ENCODE results near the gene ZNF526. TPM values are rescaled to one million over a fixed set of nuclear protein-coding genes. Genes with fewer than 3 reads are reported as not detected.
A peak's percentile ranks its signal among the peaks of the same experiment; 100 is the strongest.

Gene ZNF526
- total RNA-seq, 1 donor from 2014 or later, result 11.1 TPM

GRCh38 chr19:42191330-42191729 is 28.8 kb upstream of the ZNF526 start:
- DNase-seq (ENCODE audit: low read depth), result no peak
- H3K4me3 ChIP-seq (ENCODE audit: low read depth, low read length), result no peak overlapping the region
- FAIRE-seq, result no peak
- no peaks in the 10 kb centered on the region for H3K27me3 ChIP-seq (ENCODE audit: control insufficient read depth, insufficient read depth, low read length)
- TF ChIP-seq, protein P1, sequence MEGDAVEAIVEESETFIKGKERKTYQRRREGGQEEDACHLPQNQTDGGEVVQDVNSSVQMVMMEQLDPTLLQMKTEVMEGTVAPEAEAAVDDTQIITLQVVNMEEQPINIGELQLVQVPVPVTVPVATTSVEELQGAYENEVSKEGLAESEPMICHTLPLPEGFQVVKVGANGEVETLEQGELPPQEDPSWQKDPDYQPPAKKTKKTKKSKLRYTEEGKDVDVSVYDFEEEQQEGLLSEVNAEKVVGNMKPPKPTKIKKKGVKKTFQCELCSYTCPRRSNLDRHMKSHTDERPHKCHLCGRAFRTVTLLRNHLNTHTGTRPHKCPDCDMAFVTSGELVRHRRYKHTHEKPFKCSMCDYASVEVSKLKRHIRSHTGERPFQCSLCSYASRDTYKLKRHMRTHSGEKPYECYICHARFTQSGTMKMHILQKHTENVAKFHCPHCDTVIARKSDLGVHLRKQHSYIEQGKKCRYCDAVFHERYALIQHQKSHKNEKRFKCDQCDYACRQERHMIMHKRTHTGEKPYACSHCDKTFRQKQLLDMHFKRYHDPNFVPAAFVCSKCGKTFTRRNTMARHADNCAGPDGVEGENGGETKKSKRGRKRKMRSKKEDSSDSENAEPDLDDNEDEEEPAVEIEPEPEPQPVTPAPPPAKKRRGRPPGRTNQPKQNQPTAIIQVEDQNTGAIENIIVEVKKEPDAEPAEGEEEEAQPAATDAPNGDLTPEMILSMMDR (IDR thresholded peaks at IDR 0.05; ENCODE audit: insufficient read depth, low read length, severe bottlenecking), result no peak
- H3K36me3 ChIP-seq (ENCODE audit: control insufficient read depth, insufficient read depth, low read length), result no peaks in the 10 kb centered on the region

GRCh38 chr19:42191855-42192254 is 28.3 kb upstream of the ZNF526 start:
- FAIRE-seq, result peak; percentile 89
- Histone ChIP-seq H3K4me3 (ENCODE audit: low read depth, low read length) (no peak overlapping the region), H3K36me3 (ENCODE audit: control insufficient read depth, insufficient read depth, low read length) (no peaks in the 10 kb centered on the region), H3K27me3 (ENCODE audit: control insufficient read depth, insufficient read depth, low read length) (no peaks in the 10 kb centered on the region)
- TF ChIP-seq, protein P1 (IDR thresholded peaks at IDR 0.05; ENCODE audit: insufficient read depth, low read length, severe bottlenecking), result no peak
- DNase-seq (ENCODE audit: low read depth), result peak; percentile 98

DNA sequence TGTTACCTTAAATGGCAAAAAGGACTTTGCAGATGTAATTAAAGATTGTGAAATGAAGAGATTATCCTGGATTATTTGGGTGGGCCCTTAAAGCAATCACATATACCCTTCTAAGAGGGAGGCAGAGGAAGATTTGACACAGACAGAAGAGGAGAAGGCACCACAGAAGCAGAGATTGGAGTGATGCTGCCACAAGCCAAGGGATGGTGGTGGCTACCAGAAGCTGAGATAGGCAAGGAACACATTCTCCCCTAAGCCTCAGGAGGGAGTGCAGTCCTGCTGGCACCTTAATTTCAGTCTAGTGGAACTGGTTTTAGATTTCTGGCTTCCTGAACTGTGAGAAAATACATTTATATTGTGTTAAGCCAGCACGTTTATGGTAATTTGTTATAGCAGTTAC is 26.8 kb upstream of the ZNF526 start:
- TF ChIP-seq, protein P1 (IDR thresholded peaks at IDR 0.05; ENCODE audit: insufficient read depth, low read length, severe bottlenecking), result no peak
- peaks cover 3% of the 10 kb centered on the region for H3K36me3 ChIP-seq (ENCODE audit: control insufficient read depth, insufficient read depth, low read length)
- no peak overlapping the region for H3K4me3 ChIP-seq (ENCODE audit: low read depth, low read length)
- no peaks in the 10 kb centered on the region for H3K27me3 ChIP-seq (ENCODE audit: control insufficient read depth, insufficient read depth, low read length)
- DNase-seq (ENCODE audit: low read depth) (no peak), FAIRE-seq (no peak)

GRCh38 chr19:42193706-42194105 is 26.4 kb upstream of the ZNF526 start:
- Histone ChIP-seq H3K36me3 (ENCODE audit: control insufficient read depth, insufficient read depth, low read length) (peaks cover 5% of the 10 kb centered on the region), H3K4me3 (ENCODE audit: low read depth, low read length) (no peak overlapping the region), H3K27me3 (ENCODE audit: control insufficient read depth, insufficient read depth, low read length) (no peaks in the 10 kb centered on the region)
- TF ChIP-seq, protein P1 (IDR thresholded peaks at IDR 0.05; ENCODE audit: insufficient read depth, low read length, severe bottlenecking), result no peak
- FAIRE-seq (no peak), DNase-seq (ENCODE audit: low read depth) (no peak)

- TF ChIP-seq, protein P1 (IDR thresholded peaks at IDR 0.05; ENCODE audit: insufficient read depth, low read length, severe bottlenecking), result no peak
- DNase-seq (ENCODE audit: low read depth), result no peak
- Histone ChIP-seq H3K27me3 (ENCODE audit: control insufficient read depth, insufficient read depth, low read length) (no peaks in the 10 kb centered on the region), H3K4me3 (ENCODE audit: low read depth, low read length) (no peak overlapping the region), H3K36me3 (ENCODE audit: control insufficient read depth, insufficient read depth, low read length) (peaks cover 10% of the 10 kb centered on the region)
- no peak for FAIRE-seq
Measured at GRCh38 chr19:42196011-42197001, 23.8 kb upstream of the ZNF526 start.
